Renal pelvis (tissue), 4 donors: ENCODE data around the gene CHN2. TPM values are rescaled to one million over a fixed set of nuclear protein-coding genes. Genes with fewer than 3 reads are reported as not detected.

Experiments used
- DNase-seq: peaks from one replicate; pipeline ENCODE4 v3.0.0-alpha.2; 2013
- polyA plus RNA-seq, 3 donors: library from polyadenylated mRNA; unstranded; fragments of 120-200 nt; gene quantifications; one replicate each; pipeline ENCODE4 v1.2.1, GENCODE V29; 2013; ENCODE audit not compliant: insufficient read length in 3 of 3

CHN2 gene
- polyA plus RNA-seq, 3 donors = 14.7 to 17.7 (median 16.0) TPM

DNA sequence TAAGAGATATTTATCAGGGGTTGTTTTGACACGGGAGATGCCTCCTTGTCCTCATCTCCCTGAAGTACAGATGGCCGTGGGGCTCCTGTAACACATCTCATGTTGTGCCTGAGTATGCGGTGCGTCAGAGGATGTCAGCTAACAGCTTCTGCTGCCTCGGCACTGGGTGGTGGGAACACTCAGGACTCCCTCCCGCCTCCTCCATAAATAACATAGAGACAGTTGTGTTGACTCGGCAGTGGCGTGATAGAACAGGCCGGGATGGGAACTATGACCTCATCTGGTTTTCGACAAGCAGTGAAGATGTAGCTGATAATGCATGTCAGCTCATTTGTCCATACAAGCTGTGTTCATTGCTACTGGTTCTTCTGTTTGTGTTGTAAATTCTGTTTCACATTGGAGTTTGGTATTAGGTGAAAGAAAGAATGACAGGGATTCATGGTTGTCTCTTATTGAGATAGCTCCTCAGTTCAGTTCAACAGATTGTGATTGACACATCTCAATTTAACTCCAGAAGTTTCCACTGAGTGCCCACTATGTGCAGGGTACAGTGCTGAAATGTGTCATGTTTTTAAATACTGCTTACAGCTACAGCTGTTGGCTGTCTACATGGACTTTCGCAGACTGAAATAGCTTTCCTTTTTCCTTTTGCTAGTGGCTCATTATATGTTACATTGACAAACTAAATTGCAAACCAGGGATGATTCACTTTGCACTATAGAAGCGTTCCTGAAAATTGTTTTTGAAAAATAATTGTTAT is 87.4 kb downstream of the CHN2 start:
- peak; percentile 64 for DNase-seq

DNA sequence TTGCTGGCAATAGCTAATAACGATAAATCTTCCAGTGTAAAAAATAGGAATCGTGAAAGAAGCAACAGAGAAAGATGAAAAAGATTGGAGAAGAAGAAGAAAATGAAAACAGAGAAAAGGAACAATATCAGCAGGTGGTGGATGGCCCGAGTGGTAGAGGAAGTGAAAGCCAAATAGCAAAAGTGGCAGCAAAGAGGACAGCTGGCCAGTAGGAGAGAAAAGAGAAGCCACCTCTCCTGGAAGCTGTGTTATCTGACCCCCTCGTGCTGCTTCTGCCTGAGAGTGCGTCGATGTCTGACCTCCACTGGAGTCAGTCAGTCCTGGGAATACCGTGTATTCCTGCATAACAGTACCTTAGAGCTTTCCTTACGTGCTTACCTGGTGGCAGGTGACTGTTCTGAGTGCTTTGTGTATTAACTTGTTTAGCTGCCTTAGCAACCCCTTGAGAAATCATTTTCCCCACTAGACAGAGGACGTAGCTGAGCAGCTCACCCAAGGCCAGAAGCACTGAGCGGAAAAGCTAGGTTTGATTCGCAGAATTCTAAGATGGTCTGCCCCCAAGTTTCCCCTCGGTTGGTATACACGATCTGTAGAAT is 88.3 kb downstream of the CHN2 start:
- DNase-seq = no peak

DNA sequence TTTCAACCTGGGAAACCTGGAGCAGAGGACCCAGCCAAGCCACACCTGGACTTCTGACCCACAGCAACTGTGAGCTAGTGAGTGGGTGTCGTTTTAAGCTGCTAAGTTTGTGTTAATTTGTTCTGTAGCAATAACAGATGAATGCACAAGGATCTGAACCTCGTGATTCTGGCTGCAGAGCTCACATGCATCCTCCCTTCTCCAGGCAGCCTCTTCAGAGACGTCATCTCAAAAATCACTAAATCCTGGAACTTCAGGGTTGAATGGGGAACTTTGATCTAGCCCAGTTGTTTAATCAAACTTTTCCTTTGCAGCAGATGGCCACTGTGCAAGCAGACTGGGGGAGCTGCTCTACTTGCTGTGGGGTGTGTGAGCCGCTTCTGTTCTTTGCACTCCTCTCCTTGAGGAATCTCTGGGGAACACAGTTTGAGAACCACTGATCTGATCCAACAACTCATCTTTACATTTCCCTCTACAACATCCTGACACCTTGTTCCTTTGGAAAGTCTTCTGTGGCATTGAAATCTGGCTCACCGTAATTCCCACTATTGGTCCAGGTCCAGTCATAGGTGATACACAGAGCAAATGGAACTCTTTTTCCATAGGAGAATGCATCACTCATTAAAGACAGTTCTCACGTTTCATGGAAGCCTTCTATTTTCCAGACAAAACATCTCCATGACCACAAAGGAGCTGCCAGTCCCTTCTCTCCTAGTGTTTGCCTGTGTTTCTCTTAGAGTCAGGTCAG is 90.3 kb downstream of the CHN2 start:
- no peak for DNase-seq

DNA sequence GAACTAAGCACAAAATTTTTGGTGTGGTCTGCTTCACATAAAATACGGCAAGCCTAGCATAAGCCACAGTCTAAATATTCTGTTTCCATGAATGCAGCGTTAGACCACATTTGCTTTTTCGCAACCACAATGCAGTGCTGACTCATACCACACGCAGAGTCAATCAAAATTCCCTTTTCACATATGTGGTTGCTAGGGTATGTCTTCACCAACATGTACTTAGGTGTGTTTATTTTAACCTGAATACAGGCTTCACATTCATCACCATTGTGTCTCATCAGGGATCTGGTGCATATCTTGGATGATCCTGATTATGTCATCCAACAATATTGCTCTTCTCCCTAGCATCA is 90.8 kb downstream of the CHN2 start:
- DNase-seq = no peak

DNA sequence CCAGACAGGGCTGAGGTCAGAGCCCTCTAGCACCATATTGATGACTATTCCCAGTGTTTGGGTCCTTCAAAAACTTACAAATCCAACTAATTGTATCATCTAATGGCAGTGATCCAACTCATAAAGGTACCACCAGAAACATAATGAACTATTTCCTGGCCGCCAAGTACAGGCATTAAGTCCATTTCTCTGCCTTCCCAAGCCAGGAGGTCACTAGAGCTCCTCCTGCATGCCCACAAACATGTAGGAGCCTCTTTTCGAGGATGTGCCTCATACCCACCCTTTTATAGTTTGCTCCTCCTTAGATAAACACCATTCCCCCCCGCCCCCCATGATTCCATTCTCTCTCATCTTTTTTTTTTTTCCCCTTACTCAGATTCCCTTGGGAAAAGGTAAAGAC is 91.3 kb downstream of the CHN2 start:
- no peak for DNase-seq

DNA sequence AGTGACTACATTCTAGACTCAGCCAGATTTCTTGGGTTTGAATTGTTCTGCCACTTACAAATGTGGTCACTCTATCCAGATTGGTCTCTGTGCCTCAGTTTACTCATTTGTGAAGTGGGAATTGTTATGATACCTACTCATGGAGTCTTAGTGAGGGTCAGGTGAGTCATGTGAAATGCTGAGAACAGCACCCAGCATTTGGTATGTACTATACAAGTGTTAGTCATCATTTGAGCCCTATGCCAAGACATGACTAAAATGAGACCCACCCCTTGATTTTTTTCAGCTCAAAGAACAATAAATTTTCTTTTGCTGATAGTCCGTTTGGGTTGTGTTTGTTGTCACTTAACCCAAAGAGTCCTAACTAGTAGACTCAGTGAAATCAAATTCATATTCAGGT is 92.8 kb downstream of the CHN2 start:
- no peak for DNase-seq

DNA sequence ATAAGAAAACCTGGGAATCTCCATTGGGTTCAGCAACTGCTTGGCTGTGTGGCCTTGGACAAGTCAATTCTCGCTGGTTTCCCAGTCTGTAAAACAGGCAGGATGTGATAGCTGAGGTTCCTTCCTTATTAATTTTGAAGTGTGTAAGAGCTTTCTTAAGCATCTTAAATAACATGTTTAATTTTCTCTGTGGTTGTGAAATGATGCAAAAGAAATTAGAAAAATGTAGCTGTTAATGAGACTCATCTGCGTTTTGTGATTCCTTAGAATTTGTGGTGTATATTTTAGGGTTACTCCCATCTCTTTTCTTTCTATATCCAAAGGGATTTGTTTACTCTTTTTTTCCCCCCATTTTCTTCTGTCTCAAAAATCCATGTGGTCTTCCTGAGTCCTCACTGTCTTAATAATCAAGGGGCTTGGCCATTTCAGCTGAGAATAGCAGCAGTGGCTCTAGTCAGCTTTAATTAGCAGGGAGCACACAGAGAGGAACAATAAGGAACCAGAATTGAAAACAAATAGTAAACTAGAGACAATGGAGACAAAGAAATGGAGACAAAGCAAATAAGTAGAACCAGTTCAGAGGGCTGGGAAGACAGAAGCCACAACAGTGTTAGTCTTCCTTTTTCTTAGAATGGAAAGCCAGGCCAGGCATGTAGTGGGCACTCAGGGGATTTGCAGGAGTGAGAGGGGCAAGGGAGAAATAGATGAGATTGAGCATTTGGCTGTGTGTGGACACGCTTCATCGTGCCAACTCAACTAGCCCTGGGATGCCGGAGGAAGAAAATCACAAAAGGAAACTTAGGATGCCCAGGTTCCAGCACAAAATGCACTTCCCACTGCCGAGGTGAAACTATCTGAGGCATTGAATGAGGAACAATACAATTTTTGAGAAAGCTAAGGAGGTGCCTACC is 93.9 kb downstream of the CHN2 start:
- no peak for DNase-seq

DNA sequence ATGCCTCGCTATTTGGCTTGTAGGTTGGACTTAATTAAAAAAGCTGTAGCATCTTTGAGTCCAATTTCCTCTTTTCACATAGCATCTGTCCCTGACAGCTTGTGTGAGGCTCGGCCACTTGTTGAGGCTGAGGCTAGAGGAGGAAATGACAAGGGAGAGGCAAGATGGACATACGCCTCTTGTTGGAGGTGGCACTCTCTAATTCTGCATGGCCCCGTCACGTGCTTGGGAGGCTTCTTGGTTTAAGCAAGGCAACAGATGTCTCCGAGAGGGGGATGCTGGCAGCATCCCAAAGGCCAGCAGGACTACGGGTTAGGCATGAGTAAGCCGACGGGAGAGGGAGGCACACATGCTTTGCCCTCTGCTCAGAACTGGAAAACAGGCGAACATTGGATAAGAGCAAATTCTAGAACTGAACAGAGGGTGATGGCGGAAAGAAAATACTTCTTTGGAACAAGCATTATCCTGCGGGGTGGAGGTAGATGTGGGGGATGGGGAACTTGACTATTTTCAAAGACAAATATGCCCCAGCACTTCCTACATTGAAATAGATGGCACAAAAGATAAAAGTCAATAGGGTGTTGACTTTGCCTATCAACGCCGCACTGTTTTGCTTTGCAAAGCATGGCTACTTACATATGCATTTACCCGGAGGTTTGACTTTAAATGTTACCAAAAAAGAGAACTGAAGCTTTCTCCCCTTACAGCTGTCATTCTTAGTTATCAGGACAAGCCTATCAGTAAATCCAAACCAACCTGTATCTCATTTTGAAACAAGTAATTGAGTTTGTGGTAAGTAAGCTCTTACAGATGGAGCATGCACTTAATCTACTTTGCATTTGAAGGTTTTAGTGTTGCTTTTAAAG is 94.8 kb downstream of the CHN2 start:
- no peak for DNase-seq

DNA sequence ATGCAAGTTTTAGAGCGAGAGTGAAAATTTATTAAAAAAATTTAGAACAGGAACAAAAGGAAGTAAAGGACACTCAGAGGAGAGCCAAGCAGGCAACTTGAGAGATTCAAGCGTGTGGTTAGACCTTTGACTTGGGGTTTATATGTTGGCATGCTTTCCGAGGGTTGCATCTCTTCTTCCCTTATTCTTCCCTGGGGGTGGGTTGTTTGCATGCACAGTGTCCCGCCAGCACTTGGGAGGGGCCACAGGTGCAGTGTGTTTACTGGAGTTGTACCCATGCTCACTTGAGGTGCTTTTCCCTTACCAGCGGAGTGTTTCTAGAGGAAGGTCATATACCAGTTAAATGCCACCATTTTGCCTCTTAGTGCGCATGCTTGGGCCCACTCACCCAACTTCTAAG is 96.3 kb downstream of the CHN2 start:
- no peak for DNase-seq

DNA sequence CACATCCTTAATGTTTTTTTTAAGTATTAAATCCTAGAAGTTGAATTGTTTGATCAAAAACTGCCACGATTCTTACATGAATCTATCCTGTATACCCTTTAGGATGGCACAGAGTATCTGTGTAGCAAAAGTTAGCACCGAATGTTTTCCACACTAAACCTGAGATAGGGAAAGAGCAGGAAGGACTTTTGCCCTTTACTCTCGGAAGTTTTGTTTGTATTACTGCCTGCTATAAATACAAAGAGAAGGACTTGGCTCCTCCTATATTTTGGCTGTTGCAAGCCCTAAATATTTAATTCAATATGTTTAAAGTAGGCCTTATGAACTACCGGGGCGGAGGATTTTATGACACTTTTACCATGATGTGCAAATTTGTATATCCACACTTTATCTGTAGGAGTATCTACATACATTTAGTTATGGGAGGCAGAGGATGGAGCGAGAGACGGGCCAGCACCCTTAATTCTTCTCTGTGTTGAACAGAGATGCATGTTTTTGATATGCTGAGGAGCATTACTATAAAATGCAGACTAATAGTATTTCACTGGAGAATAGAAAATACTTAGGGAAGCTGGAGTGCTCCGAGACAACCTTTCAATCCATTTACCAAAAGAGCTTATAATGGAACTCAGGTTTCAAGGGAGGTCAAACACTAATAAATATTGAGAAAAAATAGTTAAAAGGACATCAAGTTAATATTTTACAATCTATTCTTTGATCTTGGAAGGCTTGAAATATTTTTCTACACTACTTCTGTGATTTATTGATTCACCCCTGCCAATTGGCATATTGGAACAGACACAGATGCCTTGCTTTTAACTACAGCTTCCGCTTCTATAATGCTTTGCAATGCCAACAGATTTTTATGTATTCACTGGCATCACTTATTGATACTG is 97.4 kb downstream of the CHN2 start:
- no peak for DNase-seq

DNA sequence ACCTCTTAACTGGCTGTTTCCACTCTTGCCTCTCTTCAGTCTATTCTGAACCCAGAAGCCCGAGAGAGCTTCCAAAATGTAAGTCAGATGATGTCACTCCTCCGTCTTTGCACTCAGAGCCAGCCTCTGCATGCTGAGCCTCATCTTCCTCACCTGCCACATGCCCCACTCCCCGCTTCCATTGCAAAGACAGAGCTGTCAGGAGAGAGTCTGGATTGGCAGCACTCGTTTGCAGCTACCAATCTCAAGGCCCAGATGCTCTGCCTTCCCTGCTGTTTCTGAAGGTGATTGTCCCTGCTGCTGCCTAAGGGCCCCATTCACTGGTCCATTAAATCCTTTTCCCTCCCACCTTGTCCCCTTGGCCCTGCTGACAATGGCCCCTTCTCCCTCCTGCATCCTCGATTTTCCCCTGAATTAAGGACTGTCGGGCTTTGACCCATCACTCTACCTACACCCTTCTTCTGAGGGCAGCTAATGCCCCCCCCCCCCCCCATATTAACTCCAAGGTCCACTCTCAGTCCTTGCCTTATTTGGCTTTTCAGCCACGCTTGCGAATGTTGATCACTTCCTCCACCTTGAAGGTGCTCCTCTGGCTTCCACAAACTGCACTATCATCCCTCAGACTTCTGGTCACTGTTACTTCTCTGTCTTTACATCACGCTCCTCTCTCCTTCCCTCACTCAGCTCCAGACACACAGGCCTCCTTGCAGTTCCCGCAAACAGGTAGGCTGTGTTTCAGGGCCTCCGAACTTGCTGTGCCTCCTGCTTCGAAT is 98.5 kb downstream of the CHN2 start:
- no peak for DNase-seq

DNA sequence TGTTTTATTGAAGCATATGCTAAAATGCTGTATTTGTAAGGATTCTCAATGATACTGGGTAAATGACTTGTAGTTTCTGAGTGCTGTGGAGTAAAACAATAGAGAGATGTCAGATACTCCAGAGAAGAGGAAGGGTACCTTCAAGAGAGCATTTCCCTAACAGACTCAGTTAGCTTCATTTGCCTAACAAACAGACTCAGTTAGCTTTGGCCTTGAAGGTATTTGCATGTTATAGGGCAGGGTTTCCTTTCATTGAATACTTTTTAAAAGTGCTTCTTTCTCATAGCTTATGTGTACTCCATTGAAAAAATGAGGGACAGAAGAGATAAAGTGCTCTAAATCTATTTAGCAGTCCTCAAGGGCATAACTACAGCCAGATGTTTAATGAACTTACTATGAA is 101.8 kb downstream of the CHN2 start:
- DNase-seq = no peak

DNA sequence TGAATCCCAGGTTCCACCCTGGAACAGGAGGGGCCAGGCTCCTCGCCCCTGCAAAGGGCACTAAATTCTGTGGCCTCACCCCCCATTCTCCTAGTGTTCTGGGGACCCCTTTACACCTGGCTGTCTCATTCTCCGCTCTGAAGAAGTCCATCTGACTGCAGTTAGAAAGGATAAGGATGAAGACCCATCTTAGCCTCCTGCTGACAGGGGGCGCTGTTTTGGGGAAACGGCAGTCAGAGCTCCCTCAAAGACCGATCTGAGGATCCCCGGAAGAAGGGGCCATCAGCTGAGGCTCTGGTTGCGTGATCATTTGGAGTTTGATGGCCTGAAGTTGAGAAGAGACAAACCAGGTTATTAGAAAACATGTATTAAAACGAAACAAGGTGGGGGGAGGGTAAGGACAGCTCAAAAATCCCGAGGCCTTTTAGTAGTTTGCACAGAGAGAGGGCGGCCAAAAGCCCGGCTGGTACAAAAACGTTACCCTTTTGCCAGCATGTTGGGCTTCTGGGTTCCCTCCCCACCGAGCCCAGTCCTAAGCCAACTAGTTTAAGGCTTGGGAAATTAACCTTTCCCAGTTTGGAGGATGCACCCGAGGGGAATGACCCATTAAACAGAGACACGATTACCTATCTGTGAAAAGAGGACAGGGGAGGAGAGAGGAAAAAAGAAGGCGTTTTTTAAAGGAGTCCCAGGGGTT is 102.8 kb downstream of the CHN2 start:
- no peak for DNase-seq

DNA sequence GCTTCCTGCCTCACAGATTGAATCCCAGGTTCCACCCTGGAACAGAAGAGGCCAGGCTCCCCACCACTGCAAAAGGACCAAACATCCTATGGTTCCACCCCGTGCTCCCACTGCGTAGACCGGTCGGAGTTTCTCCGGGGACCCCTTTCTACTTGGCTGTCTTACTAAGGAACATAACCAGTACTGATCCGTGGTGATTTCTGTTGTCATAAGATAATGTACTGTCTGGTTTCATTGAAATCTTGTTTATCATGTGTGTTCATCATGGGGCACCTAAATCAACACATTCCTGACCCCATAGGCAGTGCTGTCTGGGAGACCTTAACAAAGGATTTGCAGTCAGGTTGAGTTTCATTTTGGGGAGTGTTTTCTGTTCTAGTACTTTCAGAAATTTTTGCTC is 104.5 kb downstream of the CHN2 start:
- DNase-seq = no peak

DNA sequence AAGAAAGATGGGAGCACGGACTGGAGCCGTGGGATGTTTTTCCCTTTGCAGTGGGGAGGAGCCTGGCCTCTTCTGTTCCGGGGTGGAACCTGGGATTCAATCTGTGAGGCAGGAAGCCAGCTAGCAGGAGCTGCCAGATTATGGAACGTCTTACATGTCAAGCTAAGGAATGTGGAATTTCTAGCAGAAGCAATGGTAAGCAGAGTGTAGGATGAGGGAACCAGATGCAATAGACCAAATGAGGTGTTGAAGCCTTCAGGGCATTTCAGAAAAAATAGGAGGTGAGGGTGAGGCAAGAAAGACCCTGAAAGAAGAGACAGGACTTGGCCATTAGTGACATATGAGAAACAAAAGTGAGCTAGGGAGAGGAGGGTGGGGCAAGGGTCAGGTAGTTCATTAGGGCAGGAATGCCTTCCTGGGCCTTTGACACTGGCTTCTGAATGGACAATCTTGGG is 105.5 kb downstream of the CHN2 start:
- no peak for DNase-seq

DNA sequence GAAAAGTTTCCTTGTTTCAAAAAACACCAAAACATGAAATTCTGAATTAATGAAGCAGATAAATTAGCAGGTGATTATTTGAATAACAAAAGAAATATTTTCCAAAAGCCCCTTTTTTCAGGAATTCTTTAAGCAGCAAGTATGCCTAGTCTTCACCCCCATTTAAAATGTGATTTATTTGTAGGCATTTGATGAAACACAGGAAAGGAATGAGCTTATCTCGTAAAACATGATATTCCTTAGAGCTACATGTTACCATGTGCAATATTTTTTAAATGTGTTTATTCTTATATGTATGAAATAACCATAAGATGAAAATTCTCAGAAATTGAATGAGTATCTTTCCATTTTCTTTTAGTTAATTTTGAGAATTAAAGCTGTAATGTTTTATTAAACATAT is 106.1 kb downstream of the CHN2 start:
- DNase-seq = no peak

DNA sequence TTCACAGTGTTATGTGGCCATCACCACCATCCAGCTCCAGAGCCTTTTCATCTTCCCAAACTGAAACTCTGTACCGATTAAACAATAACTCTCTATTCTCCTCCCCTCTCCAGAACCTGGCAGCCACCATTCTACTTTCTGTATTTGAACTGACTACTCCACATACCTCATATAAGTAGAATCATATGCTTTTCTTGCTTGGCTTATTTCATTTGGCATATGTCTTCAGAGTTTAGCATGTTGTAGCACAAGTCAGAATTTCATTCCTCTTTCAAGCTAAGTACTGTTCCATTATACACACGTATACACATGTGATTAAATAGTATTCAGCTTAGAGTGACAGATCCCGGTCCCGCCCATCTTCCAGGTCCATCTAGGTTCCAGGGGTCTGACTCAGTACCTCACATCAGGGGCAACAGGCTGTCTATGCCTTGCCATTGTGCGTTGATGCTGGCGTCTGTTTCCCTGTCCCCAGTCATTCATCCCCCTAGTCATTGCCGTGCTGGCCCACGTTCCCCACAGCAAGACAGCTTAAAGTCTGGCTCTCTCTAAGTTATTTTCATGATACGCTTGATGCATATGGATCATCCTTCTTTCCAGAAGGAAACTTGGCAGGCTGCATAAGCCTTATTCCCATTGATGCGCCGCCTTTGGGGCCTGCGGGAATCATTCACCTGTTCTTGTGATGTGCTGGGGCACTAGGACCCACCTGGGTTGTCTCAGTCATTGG is 108.3 kb downstream of the CHN2 start:
- no peak for DNase-seq

DNA sequence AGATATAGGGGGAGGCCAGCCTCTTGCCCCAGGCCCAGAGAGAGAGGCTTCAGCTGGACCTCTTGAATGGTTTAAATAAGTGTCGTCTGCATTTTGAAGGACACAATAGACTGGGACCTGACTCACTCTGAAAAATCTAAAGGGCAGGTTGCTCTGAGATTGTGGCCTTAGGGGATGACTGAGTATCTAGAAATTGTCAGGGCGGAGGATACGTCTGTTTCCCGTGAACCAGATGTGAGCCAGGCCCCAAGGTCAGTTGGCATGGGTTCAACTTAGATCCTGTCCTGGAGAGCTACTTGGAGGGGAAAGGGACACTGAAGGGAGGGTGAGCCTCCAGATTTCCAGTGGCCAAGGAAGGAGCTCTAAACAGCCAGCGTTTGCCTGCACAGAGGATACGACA is 110.2 kb downstream of the CHN2 start:
- DNase-seq = no peak
